ENCODE measurements around the gene PRKCA.

The PRKCA gene

GRCh38 chr17:66301864-66302741, at the start of gene PRKCA:
Gene PRKCA (plus strand): TSS chr17:66302613.
- peak; percentile 87 for DNase-seq

GRCh38 chr17:66253458-66253857, 49.0 kb upstream of the PRKCA start:
- peak; percentile 17 for DNase-seq

GRCh38 chr17:66255112-66255511, 47.3 kb upstream of the PRKCA start:
- peak; percentile 35 for DNase-seq

GRCh38 chr17:66255527-66255971, 46.9 kb upstream of the PRKCA start:
- DNase-seq, result peak; percentile 32

GRCh38 chr17:66260275-66260674, 42.1 kb upstream of the PRKCA start:
- no peak for DNase-seq

GRCh38 chr17:66260688-66261087, 41.7 kb upstream of the PRKCA start:
- DNase-seq, result no peak

GRCh38 chr17:66262767-66263166, 39.6 kb upstream of the PRKCA start:
- no peak for DNase-seq

GRCh38 chr17:66264696-66265095, 37.7 kb upstream of the PRKCA start:
- no peak for DNase-seq

GRCh38 chr17:66268247-66268927, 34.0 kb upstream of the PRKCA start:
- DNase-seq, result no peak

GRCh38 chr17:66270106-66270505, 32.3 kb upstream of the PRKCA start:
- no peak for DNase-seq

- no peak for DNase-seq
Observed at GRCh38 chr17:66271512-66271911, 30.9 kb upstream of the PRKCA start.

- no peak for DNase-seq
Observed at GRCh38 chr17:66272811-66273585, 29.4 kb upstream of the PRKCA start.

- DNase-seq, result no peak
Observed at GRCh38 chr17:66273586-66273848, 28.9 kb upstream of the PRKCA start.

GRCh38 chr17:66275651-66276050, 26.8 kb upstream of the PRKCA start:
- DNase-seq, result no peak

- peak; percentile 30 for DNase-seq
Observed at GRCh38 chr17:66276328-66276937, 26.0 kb upstream of the PRKCA start.

GRCh38 chr17:66277191-66277590, 25.2 kb upstream of the PRKCA start:
- DNase-seq, result no peak

- peak; percentile 33 for DNase-seq
Observed at GRCh38 chr17:66281661-66282369, 20.6 kb upstream of the PRKCA start.

GRCh38 chr17:66283296-66283934, 19.0 kb upstream of the PRKCA start:
- peak; percentile 24 for DNase-seq

GRCh38 chr17:66283971-66284370, 18.4 kb upstream of the PRKCA start:
- DNase-seq, result peak; percentile 13

- no peak for DNase-seq
Observed at GRCh38 chr17:66285149-66285548, 17.3 kb upstream of the PRKCA start.

- no peak for DNase-seq
Observed at GRCh38 chr17:66287911-66288310, 14.5 kb upstream of the PRKCA start.
